GM15510 (cell line): ENCODE data around the gene SLC66A3.

Source experiments
- POLR2A ChIP-seq: IDR thresholded peaks from 3 replicates; pipeline ENCODE4 v1.6.1; 2011; ENCODE audit warnings: borderline replicate concordance; ENCODE audit not compliant: insufficient read length; ENCODE audit errors: extremely low read depth

SLC66A3 gene

DNA sequence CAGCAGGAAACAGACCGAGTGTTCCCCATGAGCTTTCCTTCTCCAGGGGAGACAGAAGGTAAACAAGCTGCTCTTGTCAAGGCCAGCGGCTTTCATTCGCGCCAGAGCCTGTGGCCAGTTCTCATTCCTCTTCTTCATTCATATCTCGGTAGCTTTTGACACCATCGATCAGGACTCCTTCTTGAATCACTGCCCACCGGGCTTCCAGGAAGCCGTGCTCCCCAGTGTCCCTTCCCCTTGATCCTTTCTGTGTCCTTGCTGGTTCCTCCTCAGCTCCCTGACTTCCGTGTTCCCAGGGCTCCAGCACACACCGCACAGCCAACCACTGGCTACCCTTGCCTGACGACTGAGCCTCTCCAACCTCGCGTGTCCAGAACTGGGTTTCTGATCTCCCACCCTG lies 14.1 kb downstream of the SLC66A3 start:
- TF ChIP-seq POLR2A, result no peak

DNA sequence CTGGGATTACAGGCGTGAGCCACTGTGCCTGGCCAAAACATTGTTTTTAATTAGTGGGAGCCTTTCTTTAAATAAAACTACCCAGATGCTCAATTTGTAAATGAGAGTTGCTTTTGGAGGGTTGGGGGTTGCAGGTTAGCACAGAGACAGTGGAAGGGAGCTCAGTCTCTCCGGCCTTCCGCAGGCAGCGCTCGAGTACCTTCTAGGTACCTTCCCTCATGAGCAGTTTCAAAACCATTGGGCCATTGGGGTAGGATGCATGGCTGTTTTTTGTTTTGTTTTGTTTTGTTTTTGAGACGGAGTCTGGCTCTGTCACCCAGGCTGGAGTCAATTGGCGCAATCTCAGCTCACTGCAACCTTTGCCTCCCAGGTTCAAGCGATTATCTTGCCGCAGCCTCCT lies 19.0 kb downstream of the SLC66A3 start:
- no peak for TF ChIP-seq POLR2A

DNA sequence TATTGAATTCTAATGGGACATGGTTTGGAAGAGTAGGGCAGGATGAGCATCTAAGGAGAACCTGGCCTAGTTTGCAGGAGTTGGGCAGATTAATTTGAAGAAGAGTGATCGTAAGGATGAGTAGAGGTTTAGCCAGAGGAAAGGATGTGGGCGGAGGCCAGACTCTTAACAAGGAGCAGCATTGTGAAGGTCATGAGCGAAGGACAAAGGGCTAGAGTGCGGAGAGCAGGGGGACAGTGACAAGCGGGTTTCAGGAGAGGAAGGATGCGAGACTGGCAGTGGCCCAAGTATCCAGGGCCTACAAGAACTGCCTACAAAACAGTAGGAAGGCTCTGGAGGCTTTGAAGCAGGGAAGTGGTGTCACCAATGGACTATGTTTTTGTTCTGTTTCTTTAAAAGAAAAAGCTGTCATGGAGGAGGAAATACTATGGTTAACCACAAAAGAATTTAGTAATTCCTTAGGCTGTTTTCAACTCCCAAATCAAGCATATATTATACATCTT lies 20.1 kb downstream of the SLC66A3 start:
- no peak for TF ChIP-seq POLR2A

GRCh38 chr2:11177871-11178690 lies 22.8 kb downstream of the SLC66A3 start:
- no peak for TF ChIP-seq POLR2A

- TF ChIP-seq POLR2A, result no peak
These were observed 23.9 kb downstream of the SLC66A3 start for GRCh38 chr2:11179196-11179595.

- TF ChIP-seq POLR2A, result no peak
These were observed 24.6 kb downstream of the SLC66A3 start for GRCh38 chr2:11179899-11180298.

GRCh38 chr2:11180653-11181052 lies 25.4 kb downstream of the SLC66A3 start:
- no peak for TF ChIP-seq POLR2A

GRCh38 chr2:11182951-11183350 lies 27.7 kb downstream of the SLC66A3 start:
- no peak for TF ChIP-seq POLR2A

DNA sequence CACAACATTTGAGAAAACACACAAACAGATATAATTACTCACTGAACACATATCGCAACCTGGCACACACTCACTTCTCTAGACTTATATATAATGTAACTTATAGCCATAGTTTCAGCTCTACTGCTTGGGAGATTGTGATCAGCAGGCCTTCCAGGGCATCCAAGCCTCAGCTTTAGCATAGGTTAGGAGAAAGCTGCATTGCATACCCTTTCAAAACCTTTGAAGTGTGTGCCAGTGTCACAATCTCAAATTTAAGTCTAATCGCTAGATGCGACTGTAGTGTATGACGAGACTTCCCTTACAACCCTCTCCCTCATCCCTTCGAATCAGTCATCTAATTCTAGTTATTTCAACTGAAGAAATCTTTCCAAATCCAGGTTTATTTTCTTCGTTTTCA lies 30.9 kb downstream of the SLC66A3 start:
- no peak for TF ChIP-seq POLR2A

DNA sequence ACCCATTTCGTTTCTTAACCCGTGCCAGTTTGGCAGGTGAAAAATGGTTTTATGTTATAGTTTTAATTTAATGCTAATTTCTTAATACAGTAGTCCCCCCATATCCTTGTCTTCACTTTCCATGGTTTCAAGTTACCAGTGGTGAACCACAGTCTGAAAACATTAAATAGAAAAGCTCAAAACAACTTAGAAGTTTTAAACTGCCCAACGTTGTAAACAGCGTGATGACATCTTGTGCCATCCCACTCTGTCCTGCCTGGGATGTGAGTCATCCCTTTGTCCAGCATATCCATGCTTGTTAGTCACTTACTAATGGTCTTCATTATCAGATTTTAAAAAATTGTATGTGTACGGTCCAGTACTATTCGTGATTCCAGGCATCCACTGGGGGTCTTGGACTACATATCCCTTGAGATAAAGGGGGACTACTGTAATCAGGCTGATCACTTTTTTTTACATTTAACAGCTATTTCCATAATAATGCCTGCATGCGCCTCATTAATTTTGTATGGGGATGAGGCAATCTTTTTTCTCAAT lies 31.9 kb downstream of the SLC66A3 start:
- no peak for TF ChIP-seq POLR2A

DNA sequence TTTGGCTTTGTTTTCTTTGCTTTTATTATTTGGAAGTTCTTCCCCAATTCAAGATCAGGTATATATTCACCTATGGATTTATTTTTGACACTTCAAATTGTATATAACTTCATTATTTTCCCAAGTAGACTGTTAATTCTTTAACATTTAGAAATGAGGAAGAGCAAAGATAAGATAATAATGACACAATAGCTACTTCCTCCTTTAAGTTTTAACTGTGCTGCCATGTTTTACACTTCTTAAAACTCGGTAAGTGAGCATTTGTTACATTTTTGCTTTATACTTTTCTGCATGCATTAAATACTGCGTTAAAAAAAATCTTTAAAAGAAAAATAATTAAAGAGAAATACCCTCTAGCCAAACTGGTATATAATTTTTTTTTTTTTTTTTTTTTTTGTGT lies 32.5 kb downstream of the SLC66A3 start:
- no peak for TF ChIP-seq POLR2A

DNA sequence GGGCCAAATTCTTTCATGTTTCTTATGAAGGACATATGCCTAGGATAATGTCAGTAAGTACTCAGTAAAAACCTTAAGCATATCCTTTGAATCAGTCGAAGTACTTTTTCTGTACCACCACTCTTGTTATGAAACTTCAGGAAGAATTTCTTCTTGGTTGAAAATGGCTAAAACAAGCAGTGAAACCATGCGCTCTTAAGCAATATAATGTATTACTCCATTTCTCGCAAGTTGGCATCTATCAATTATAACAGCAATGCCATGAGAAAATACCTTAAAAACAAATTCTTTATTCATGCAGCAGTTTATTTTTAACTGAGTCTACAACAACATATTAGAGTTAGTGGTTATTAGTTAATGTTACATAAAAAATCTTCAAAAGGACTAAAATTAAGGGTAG lies 41.0 kb downstream of the SLC66A3 start:
- TF ChIP-seq POLR2A, result no peak

DNA sequence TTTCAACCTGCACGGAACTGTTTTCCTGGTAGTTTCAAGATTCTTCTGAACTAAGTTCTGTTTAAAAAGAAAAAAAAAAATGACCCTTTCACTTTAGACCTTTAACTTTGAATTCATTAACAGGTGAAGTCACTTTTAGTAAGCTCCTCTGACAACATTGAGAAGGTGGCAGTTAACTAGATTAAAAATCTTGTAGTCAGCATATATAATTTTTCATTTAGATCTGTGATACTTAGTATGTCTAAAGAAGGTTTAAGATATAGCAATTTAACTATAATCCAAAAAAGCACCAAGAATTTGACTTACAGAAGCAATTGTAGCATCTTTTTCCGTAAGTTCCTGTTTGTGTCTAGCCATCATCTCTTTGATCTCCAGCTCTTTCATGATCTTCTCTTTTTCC lies 45.4 kb downstream of the SLC66A3 start:
- TF ChIP-seq POLR2A, result no peak

- no peak for TF ChIP-seq POLR2A
These were observed 46.7 kb downstream of the SLC66A3 start for GRCh38 chr2:11201969-11202368.

DNA sequence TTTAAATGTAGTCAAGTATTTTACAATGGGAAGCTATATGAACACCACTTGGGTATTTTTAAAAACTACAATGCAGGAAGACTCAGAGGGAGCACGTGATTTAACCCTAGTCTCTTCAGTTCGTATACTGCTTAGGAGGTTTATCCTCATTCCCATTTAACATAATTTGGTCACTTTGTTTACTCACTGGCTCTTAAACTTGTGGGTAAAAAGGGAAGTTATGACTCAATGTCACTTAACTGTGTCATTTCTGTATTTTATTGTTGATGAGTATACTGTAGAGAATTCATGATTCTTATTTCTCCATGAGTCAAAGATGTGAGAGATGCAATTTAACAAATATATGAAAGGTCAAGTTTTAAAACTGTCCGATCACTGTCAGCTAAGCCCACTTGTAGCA lies 48.2 kb downstream of the SLC66A3 start:
- TF ChIP-seq POLR2A, result no peak

DNA sequence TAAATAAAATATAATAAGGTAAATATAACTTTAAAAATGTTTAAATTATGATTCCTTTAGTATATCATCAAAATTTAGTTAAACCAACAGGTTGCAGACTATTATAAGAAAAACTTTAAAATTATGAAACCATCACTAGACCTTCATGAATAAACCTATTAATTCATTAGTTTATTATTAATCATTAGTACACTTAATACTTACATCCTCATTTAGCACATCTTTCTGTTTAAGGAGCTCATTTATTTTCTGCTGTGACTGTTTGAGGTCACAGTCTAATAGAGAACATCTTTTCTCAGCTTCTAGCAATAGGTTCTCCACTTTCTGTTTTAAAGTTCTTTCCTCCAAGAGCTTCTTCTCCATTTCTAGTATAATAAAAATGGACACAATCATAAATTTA lies 52.8 kb downstream of the SLC66A3 start:
- no peak for TF ChIP-seq POLR2A
